SK-N-SH (cell line): ENCODE data around the gene LARGE1.

ENCODE experiments used
- CTCF ChIP-seq: fragments of 200-600 bp; sonication (generic); IDR thresholded peaks from 2 replicates; pipeline ENCODE4 v1.6.1; 2017; ENCODE audit warnings: antibody characterized with exemption, mild to moderate bottlenecking, moderate library complexity
- FOXM1 ChIP-seq: IDR thresholded peaks from 2 replicates; pipeline ENCODE4 v1.4.0; 2012; ENCODE audit warnings: low read depth, mild to moderate bottlenecking
- POLR2AphosphoS5 ChIP-seq: IDR thresholded peaks from 2 replicates; pipeline ENCODE4 v1.6.1; 2012; ENCODE audit warnings: low read depth, low read length
- REST ChIP-seq: IDR thresholded peaks from 2 replicates; pipeline ENCODE4 v1.6.1; 2012; ENCODE audit warnings: mild to moderate bottlenecking, low read depth, low read length, moderate library complexity
- ZBTB33 ChIP-seq: IDR thresholded peaks from 2 replicates; pipeline ENCODE4 v1.4.0; 2012; ENCODE audit warnings: low read depth, borderline replicate concordance

GRCh38 chr22:33817512-33818127 is 102.7 kb downstream of the LARGE1 start:
- TF ChIP-seq CTCF (no peak), ZBTB33 (no peak), REST (no peak), POLR2AphosphoS5 (no peak), FOXM1 (no peak)
